GM12801 (cell line): Measurements from ENCODE around the gene SH3PXD2B.

Experiments
- CTCF ChIP-seq: IDR thresholded peaks from one replicate; pipeline ENCODE4 v1.5.1; 2011; ENCODE audit warnings: control low read depth; ENCODE audit not compliant: insufficient read length; ENCODE audit errors: extremely low read depth

The SH3PXD2B gene

GRCh38 chr5:172280929-172281328, 173.4 kb downstream of the SH3PXD2B start:
- TF ChIP-seq CTCF = no peak

- no peak for TF ChIP-seq CTCF
These were observed 174.0 kb downstream of the SH3PXD2B start for GRCh38 chr5:172280317-172280716.

DNA sequence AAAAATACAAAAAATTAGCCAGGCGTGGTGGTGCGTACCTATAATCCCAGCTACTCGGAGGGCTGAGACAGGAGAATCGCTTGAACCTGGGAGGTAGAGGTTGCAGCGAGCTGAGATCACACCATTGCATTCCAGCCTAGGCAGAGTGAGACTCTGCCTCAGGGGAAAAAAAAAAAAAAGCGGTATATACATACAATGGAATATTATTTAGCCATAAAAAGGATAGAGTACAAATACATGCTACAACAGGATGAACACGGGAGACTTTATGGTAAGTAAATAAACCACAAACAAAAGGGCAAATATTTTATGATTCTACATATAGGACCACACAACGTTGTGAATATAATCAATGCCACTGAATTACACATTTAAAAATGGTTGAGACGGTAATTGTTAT, 176.0 kb downstream of the SH3PXD2B start:
- TF ChIP-seq CTCF = no peak

DNA sequence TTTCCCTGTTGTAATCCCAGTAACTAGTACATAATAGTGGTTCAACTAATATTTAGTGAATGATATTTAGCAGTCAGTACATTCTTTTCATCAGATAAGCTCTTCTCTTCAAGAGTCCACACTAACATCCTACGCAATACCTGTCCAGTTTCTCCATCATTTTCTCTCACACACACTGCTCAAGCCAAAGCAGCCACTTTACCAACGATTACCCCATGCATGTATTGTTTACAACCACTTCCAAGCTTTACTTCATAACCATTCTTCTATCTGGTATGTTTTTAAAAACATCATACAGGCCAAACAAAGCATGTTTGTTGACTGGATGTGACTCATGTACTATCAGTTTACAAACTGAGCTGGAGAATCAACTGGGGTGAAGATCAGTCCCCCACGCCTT, 178.1 kb downstream of the SH3PXD2B start:
- TF ChIP-seq CTCF = no peak
